NT2/D1 (cell line): Measurements from ENCODE around the gene PDXK.

Experiments
- YY1 ChIP-seq: IDR thresholded peaks from 2 replicates; pipeline ENCODE4 v1.6.1; 2011; ENCODE audit not compliant: insufficient read length, insufficient read depth
- ZNF274 ChIP-seq: IDR thresholded peaks from 2 replicates; pipeline ENCODE4 v1.6.1; 2011; ENCODE audit warnings: mild to moderate bottlenecking, low read depth, low read length

DNA sequence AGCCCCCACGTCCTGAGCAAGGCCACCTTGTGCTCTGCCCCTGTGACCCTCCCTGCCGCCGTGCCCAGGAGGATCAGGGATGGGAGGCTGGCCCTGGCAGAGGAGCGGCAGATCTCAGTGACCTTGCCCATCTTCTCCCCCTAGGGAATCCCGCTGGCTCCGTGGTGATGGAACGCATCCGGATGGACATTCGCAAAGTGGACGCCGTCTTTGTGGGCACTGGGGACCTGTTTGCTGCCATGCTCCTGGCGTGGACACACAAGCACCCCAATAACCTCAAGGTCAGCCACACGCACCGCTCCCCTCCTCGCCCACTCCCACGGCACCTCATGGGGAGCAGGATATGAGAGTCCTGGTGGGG lies 34.5 kb downstream of the PDXK start:
- TF ChIP-seq YY1 (no peak), ZNF274 (no peak)
